Subcutaneous adipose tissue (tissue), 4 donors: ENCODE measurements around the gene CRIP2. TPM values are rescaled to one million over a fixed set of nuclear protein-coding genes. Genes with fewer than 3 reads are reported as not detected.

Experiments
- CTCF ChIP-seq: fragments of 450-650 bp; IDR thresholded peaks from one replicate; pipeline ENCODE4 v1.5.1; 2016; ENCODE audit warnings: low read depth, mild to moderate bottlenecking, control low read depth, antibody characterized with exemption, moderate library complexity
- total RNA-seq, 4 donors: library from RNA; depleted of rRNA; stranded (reverse); fragments of >200 nt; gene quantifications; one replicate each; pipeline ENCODE4 v1.1.0, GENCODE V29; 2016

The CRIP2 gene
- total RNA-seq, 4 donors from 2014 or later: 24.1 to 84.0 (median 44.6) TPM

GRCh38 chr14:105502446-105503295 lies 28.1 kb downstream of the CRIP2 start:
- no peak for TF ChIP-seq CTCF

- TF ChIP-seq CTCF: no peak
These were observed 28.6 kb downstream of the CRIP2 start for GRCh38 chr14:105503296-105503640.

GRCh38 chr14:105503935-105504692 lies 29.5 kb downstream of the CRIP2 start:
- no peak for TF ChIP-seq CTCF

GRCh38 chr14:105505101-105505500 lies 30.5 kb downstream of the CRIP2 start:
- TF ChIP-seq CTCF: no peak

- no peak for TF ChIP-seq CTCF
These were observed 32.6 kb downstream of the CRIP2 start for GRCh38 chr14:105507247-105507646.

- TF ChIP-seq CTCF: no peak
These were observed 33.4 kb downstream of the CRIP2 start for GRCh38 chr14:105508069-105508468.

GRCh38 chr14:105508601-105509000 lies 34.0 kb downstream of the CRIP2 start:
- no peak for TF ChIP-seq CTCF
